GOT3 (cell line): ENCODE results near the gene ZCRB1.

Experiments used
- DNase-seq: peaks from one replicate; lab custom pipeline; 2025; ENCODE audit warnings: mixed read lengths; lab: John Stamatoyannopoulos, UW

ZCRB1 gene

GRCh38 chr12:42327227-42327590, 1.3 kb upstream of the ZCRB1 start:
- no peak for DNase-seq

GRCh38 chr12:42326541-42327226, 790 bp upstream of the ZCRB1 start:
- DNase-seq = no peak

- DNase-seq = no peak
Measured at GRCh38 chr12:42325326-42325652, 605 bp downstream of the ZCRB1 start.

GRCh38 chr12:42323856-42324255, 2.0 kb downstream of the ZCRB1 start:
- DNase-seq = no peak

GRCh38 chr12:42322567-42322966, 3.3 kb downstream of the ZCRB1 start:
- DNase-seq = no peak

- no peak for DNase-seq
Measured at GRCh38 chr12:42320796-42321195, 5.1 kb downstream of the ZCRB1 start.

DNA sequence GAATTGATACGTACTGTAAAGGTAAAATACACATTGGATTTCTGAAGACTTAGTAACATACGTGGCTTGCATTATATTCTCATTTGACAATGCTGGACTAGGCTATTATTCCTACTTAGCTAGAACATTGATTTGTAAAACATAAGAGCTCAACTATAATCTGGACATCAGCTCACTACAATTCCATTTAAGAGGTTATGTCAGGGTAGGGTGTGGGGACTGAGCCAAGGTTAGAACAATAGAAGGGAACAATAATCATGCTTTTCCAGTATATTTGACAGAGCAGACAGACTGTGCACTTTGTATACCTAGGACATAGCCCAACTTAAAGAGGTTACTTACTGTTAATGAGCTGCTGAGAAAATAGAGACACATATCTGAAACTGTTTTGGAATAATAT, 10.8 kb downstream of the ZCRB1 start:
- DNase-seq = no peak

DNA sequence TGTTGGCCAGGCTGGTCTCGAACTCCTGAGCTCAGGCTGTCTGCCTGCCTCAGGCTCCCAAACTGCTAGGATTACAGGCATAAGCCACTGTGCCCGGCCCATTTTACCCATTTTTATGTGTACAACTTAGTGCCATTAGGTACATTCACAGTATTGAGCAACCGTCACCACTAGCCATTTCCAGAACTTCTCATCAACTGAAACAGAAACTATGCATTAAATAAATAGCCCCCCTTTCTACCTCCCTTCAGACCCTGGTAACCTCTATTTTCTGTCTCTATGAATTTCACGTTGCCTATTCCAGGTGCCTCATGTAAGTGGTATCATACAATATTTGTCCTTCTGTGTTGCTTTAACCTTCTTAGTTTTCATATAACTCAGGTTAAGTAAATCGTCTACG, 15.9 kb downstream of the ZCRB1 start:
- DNase-seq = no peak

- no peak for DNase-seq
Measured at GRCh38 chr12:42308390-42308789, 17.5 kb downstream of the ZCRB1 start.

DNA sequence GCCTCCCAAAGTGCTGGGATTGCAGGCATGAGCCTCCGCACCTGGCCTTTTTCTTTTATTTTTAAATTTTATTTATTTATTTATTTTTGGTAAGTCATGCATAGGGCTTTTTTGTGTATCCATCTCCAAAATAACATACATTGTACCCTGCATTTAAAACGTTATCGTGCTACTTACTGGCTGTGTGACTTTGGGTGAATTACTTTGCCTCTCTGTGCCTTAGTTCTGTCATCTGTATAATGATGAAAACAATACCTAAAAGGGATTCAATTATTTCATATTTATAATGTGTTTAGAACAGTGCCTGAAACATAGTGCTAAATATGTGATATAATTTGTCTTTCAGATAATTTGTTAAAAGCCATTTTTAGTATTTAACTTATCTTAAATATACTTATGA, 19.6 kb downstream of the ZCRB1 start:
- DNase-seq = no peak

- no peak for DNase-seq
Measured at GRCh38 chr12:42299392-42300308, 26.2 kb downstream of the ZCRB1 start.

DNA sequence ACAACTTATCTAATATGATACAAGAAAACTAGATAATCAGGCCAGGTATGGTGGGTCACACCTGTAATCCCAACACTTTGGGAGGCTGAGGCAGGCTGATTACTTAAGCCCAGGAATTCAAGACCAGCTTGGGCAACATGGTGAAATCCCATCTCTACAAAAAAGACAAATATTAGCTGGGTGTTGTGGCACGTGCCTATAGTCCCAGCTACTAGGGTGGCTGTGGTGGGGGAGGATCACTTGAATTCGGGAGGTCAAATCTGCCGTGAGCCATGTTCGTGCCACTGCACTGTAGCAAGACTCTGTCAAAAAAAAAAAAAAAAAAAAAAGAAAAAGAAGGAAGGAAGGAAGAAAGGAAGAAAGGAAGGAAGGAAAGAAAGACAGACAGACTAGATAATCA, 27.0 kb downstream of the ZCRB1 start:
- DNase-seq = no peak

GRCh38 chr12:42296503-42297109, 29.3 kb downstream of the ZCRB1 start:
- DNase-seq = no peak

DNA sequence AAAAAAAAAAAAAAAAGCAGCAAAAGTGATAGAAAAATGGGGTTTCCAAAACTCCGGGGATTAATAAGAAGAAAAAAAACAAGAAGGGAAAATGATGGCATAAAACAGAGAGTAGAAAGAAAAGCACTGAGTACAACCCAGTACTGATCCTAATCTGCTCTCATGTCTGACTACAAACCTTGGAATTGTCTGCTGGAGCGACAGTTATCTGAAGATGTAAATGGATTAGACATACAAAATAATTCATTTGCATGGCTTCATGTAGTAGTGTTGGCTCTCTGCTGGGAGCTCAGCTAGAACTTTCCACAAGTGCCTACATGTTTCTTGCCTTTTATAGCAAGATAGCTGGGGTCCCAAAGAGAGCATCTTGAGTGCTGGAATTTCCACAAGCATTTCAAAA, 34.2 kb downstream of the ZCRB1 start:
- no peak for DNase-seq

DNA sequence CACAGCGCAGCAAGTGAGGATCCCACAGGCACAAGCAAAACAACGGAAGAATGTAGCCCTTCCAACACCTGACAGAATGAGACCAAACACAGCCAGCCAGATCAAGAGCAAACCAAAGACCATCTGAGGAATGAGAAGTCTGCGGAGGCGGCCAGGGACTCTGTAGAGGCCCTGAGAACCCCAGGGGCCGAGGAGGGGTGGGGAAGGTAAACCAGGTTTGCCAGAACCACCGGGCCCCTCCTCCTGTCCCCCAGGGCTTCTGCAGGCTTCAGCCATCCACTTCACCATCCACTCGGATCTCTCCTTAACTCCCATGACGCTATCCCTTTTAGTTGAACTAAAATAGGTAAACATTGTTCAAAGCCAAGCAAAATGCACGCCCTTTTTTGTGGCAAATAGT, 37.4 kb downstream of the ZCRB1 start:
- no peak for DNase-seq

- no peak for DNase-seq
Measured at GRCh38 chr12:42286741-42287140, 39.2 kb downstream of the ZCRB1 start.

DNA sequence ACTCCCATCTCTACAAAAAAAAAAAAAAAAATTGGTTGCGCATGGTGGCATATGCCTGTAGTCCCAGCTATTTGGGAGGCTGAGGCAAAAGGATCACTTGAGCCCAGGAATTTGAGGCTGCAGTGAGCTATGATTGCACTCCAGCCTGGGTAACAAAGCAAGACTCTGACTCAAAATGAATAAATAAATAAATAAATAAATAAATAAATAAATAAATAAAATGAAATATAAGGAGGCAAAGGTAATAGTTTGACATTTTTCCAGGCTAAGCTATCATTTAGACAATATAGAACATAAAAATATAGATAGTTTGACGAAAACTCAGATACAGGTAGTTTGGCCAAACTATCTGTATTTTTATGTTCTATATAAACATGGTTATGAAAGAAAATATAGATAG, 40.5 kb downstream of the ZCRB1 start:
- DNase-seq = no peak

- DNase-seq = no peak
Measured at GRCh38 chr12:42284876-42285275, 41.0 kb downstream of the ZCRB1 start.

DNA sequence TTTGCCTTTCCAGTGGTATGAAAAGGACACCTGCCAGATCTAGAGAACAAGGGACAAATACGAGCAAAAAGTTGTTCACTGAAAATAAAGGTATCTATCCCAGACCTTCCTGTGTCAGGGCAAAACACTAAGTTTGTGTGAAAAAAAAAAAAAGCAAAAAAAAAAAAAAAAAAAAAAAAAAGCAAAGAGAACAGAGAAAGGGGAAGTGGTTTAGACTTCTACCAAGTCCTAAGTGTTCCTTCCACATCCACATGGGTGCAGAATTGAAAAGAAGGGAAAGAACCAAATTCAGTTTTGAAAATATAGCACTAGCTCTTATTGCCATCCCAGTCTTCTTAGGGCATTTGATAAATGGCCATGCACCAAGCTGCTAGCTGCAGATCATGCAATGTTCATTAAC, 41.7 kb downstream of the ZCRB1 start:
- DNase-seq = no peak

DNA sequence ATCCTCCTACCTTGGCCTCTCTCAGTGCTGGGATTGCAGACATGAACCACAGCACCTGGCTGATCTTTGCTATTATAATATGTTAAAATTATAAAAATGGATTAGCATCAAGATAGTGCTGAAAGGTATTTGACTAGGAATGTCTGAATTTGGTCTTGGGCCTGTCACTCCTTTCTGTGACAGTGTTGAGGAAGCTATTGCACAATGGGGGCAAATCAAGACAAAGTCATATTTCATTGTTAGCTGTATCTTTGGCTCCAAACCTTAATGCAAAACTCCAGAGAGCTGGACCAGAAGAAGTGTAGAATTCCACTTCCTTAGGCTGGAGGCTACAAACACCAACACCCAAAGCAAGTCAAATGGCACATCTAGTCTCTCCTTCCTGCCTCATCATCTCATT, 42.2 kb downstream of the ZCRB1 start:
- no peak for DNase-seq

DNA sequence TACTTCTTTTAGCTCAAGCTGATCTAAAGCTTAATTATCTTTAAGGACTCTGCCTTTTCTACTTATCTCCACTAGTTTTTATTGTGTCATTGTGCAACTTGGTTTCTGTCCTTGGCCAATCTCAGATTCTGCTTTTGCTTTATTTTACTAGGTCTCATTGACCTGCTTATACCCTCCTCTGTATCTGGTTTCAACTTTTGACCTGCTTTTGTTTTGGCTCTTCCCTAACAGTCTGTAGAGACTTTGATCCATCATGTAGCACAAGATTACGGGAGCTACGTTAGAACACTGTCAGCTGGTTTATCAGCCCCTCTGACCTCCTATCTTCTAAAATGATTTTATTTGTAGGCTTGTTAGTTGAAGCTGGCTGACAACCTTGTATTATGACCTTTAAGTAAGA, 43.6 kb downstream of the ZCRB1 start:
- no peak for DNase-seq

DNA sequence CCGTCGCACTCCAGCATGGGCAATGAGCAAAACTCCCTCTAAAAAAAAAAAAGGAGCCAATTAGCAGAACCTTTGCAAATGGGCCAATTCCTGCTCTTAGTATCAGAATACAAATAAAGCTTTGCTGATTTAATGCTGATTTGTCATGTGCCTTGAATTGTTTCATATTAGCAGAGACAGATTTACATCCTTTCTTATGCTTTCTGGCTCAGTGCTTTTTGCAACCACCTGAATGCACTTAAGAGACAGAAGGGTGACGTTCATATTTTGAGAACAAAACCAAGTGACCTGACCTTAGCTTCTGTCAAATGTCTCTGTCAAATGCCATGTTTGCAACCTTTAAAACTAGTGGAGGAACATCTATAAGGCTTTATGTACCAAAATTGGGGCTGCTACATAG, 44.0 kb downstream of the ZCRB1 start:
- DNase-seq = no peak

DNA sequence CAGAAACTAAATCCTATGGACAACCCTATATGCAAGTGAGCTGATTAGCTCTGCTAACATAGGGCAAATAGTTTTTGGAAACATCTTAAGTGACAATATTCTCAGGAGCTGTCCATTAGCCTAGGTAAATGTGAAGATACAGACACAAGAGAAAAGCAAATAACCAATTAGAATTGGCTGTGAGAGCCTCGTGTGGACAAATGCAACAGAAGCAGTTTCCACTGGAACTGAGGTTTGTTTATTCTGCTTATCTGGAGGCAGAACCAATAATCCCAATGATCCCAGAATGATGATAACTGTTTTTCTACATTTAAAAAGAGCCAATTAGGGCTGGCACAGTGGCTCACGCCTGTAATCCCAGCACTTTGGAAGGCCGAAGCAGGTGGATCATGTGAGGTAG, 44.6 kb downstream of the ZCRB1 start:
- DNase-seq = no peak
